Astrocyte of the spinal cord (primary cell): ENCODE results near the gene NGRN.
"Not testable (repeated sequence)": the region's sequence is repeated elsewhere in the genome, so short reads cannot be mapped to it uniquely, and the experiment has no call there.

Experiments
- DNase-seq: peaks from one replicate; pipeline ENCODE4 v3.0.0; 2011; ENCODE audit warnings: low read depth, low spot score
- H3K4me3 ChIP-seq: 2 replicates; pipeline ENCODE4 v1.5.1; 2011; ENCODE audit warnings: low read depth, mild to moderate bottlenecking, low read length, moderate library complexity
- in situ Hi-C: cut with HindIII; loops from 2 replicates; pipeline ENCODE4 v1.10.0; 2017; ENCODE audit warnings: low sequenced_read_pairs
- TF ChIP-seq, protein P1 (sequence below): IDR thresholded peaks from 2 replicates; pipeline ENCODE4 v1.5.1; 2012; ENCODE audit warnings: low read depth, mild to moderate bottlenecking, low read length, inconsistent platforms

The NGRN gene

DNA sequence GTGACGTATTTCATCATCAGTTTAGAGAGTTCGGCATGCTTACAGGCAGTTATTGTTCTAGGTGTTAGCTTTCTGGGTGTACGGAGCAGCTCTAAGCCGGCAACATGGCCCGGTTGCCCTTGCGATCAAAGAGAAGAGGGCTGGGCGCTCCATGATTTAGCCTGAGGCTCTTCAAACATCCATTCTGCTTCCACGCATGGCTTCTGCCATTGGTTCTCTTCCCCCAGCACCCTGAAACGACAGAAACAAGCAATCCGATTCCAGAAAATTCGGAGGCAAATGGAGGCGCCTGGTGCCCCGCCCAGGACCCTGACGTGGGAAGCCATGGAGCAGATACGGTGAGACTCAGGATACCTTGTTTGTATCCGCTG, 574 bp downstream of the NGRN start:
- in situ Hi-C loops = no loop called here
- peak overlapping the region; percentile 91 for H3K4me3 ChIP-seq
- TF ChIP-seq, protein P1, sequence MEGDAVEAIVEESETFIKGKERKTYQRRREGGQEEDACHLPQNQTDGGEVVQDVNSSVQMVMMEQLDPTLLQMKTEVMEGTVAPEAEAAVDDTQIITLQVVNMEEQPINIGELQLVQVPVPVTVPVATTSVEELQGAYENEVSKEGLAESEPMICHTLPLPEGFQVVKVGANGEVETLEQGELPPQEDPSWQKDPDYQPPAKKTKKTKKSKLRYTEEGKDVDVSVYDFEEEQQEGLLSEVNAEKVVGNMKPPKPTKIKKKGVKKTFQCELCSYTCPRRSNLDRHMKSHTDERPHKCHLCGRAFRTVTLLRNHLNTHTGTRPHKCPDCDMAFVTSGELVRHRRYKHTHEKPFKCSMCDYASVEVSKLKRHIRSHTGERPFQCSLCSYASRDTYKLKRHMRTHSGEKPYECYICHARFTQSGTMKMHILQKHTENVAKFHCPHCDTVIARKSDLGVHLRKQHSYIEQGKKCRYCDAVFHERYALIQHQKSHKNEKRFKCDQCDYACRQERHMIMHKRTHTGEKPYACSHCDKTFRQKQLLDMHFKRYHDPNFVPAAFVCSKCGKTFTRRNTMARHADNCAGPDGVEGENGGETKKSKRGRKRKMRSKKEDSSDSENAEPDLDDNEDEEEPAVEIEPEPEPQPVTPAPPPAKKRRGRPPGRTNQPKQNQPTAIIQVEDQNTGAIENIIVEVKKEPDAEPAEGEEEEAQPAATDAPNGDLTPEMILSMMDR = no peak
- no peak for DNase-seq

DNA sequence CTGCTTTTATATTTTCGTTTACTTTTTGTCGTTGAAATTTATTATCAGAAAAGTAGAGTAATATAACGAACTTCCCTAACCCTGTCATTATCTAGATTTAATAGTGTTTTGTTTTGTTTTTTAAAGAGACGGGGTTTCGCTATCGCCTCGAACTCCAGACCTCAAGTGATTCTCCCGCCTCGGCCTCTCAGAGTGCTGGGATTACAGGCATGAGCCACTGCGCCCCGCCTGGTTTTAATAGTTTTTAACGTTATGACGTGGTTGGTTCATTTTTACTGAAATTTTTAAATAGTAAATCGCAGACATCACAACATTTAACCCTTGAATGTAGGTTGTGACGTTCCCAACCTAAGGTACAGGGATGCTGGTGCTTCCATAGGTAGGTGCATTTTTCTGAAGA, 1.0 kb downstream of the NGRN start:
- no peak for DNase-seq
- TF ChIP-seq, protein P1 = no peak
- in situ Hi-C loops = no loop called here
- H3K4me3 ChIP-seq = peak overlapping the region; percentile 91

DNA sequence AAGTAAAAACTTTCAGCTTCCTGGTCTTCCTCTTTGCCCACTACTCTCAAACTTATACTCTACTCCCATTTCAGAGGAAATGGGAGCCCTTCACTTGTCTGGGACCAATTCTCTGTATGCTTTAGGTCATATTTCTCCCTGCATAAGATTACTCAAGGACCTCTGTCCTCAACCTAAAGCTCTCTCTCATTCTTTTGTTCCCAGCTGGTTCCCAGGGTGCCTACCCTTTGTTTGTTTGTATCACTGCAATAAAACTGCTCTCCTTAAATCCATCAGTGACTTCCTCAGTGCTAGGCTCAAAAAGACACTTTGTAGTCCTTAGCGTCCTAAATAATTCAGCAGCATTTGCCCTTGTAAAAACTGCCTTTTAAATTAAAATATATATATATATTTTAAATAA, 2.9 kb downstream of the NGRN start:
- TF ChIP-seq, protein P1 = no peak
- H3K4me3 ChIP-seq = no peak overlapping the region
- DNase-seq = no peak
- in situ Hi-C loops = no loop called here

DNA sequence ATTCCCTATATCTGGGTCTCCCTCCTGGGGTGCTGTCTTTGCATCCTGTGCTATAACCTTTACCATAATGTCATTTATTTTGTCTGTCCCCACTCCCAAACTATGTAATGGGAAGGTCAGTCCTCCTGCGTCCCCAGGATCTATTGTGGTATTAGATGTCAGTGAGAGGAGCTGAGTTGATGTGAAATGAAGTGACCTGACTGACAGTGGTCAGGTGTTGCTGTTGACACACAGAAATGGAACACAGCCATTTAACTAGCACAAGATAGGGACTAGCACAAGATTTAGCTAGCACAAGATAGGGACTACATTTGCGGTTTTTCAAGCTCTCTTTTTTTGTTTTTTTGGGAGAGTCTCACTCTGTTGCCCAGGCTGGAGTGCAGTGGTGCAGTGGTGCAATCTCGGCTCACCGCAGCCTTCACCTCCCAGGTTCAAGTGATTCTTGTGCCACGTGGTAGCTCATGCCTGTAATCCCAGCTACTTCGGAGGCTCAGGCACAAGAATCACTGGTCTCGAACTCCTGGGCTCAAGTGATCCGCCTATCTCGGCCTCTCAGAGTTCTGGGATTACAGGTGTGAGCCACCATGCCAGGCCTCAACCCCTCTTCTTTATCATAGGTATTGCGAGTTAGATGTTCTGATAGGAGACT, 5.2 kb downstream of the NGRN start:
- no peak for DNase-seq
- in situ Hi-C loops = no loop called here
- TF ChIP-seq, protein P1 = no peak
- no peak overlapping the region for H3K4me3 ChIP-seq

DNA sequence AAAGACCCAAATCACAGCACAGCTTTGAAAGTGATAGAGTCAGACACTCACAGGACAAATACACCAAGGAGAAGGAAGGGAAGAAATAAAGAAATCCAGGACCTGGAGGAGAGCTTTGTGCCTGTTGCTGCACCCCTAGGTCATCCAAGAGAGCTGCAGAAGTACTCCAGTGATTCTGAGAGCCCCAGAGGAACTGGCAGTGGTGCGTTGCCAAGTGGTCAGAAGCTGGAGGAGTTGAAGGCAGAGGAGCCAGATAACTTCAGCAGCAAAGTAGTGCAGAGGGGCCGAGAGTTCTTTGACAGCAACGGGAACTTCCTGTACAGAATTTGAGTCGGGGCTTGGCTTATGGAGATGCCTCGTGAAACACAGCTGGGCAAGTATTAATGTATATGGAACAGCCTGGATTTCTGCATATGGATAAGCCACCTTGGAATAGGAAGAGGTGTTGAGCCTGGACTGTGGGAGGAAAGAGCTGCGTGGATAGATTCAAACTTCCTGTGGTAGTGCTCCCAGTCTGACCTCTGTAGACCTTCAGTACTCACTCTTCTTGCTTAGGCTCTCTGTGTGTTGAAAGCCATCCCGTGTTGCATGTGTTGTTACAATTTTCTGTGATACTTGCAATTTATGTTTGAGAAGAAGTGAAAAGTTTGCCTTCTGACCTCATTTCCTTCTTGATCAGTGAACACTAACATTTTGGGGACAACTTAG, 6.1 kb downstream of the NGRN start:
- TF ChIP-seq, protein P1 = no peak
- H3K4me3 ChIP-seq = no peak overlapping the region
- in situ Hi-C loops = no loop called here
- DNase-seq = no peak

DNA sequence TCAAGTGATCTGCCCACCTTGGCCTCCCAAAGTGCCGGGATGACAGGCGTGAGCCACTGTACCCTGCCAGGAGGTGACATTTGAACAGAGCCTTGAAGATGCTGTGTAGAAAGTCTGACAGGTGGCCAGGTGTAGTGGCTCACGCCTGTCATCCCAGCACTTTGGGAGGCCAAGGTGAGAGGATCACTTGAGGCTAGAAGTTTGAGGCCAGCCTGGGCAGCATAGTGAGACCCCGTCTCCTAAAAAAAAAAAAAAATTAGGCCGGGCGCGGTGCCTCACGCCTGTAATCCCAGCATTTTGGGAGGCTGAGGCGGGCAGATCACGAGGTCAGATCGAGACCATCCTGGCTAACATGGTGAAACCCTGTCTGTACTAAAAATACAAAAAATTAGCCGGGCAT, 13.0 kb downstream of the NGRN start:
- H3K4me3 ChIP-seq, DNase-seq, in situ Hi-C loops: not testable (repeated sequence)

DNA sequence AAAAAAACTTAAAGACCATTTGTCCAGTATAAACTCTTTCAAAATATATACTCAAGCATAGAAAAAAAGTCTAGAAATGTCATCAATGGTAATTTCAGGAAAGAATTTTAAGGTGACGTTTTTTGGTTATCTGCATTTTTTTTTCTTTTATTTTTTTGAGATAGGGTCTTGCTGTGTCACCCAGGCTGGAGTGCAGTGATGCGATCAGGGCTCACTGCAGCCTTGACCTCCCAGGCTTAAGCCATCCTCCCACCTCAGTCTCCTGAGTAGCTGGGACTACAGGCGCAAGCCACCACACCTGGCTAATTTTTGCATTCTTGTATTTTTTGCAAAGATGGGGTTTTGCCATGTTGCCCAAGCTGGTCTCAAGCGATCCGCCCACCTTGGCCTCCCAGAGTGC, 15.3 kb downstream of the NGRN start:
- DNase-seq, H3K4me3 ChIP-seq, in situ Hi-C loops: not testable (repeated sequence)

DNA sequence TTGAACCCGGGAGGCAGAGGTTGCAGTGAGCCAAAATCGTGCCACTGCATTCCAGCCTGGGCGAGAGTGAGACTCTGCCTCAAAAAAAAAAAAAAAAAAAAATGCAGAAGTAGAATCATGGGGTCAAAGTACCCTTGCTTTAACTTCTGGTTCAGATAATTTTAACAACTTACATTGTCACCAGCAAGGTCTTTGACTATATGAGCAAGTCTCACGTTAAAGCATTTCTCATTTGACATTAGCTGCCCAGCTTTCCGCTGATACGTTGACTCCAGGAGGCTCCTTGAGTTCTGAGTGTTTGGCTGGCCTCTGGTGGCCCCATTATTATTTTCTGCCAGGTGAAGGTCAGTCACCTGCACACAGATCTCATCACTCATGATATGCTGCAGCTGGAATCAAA, 16.2 kb downstream of the NGRN start:
- H3K4me3 ChIP-seq, in situ Hi-C loops, DNase-seq: not testable (repeated sequence)
